Measurements from ENCODE around the gene SLC25A38. TPM values are rescaled to one million over a fixed set of nuclear protein-coding genes. Genes with fewer than 3 reads are reported as not detected.

SLC25A38 gene
- total RNA-seq, 1 experiment from 2014 or later: 48.2 TPM

- Histone ChIP-seq H3K79me1 (ENCODE audit: insufficient read depth, low read depth, low read length, poor library complexity, severe bottlenecking) (no peaks in the 10 kb centered on the region), H3K23me2 (ENCODE audit: insufficient read length, low read depth, low read length, poor library complexity, severe bottlenecking) (peaks cover 9% of the 10 kb centered on the region), H3K9me3 (ENCODE audit: control insufficient read depth, low read depth, low read length) (no peaks in the 10 kb centered on the region), H3K27me3 (ENCODE audit: insufficient read depth, low read length) (no peaks in the 10 kb centered on the region), H3K79me2 (ENCODE audit: insufficient read depth, low read length) (peaks cover 12% of the 10 kb centered on the region; the same call in 1 of the 2 replicates), H2BK20ac (ENCODE audit: low read depth, low read length, poor library complexity, severe bottlenecking) (no peak overlapping the region), H2BK5ac (ENCODE audit: insufficient read length, low read length) (no peak overlapping the region), H2AK5ac (ENCODE audit: insufficient read length, low read length) (no peak overlapping the region), H2AFZ (ENCODE audit: low read length) (no peak overlapping the region), H2BK120ac (ENCODE audit: low read depth, low read length, poor library complexity, severe bottlenecking) (no peak overlapping the region), H2BK12ac (ENCODE audit: insufficient read length, low read depth, low read length) (no peak overlapping the region), H4K8ac (replicated peaks; ENCODE audit: insufficient read length, low read depth, low read length) (no peak overlapping the region), H3K4ac (ENCODE audit: low read depth, low read length) (no peak overlapping the region), H3K56ac (ENCODE audit: insufficient read length, low read depth, low read length) (no peak overlapping the region), H3K27ac (ENCODE audit: insufficient read length, low read depth, low read length) (peak overlapping the region; percentile 34), H2BK15ac (ENCODE audit: low read depth, low read length) (no peak overlapping the region), H3K23ac (ENCODE audit: insufficient read length, low read depth, low read length) (no peak overlapping the region), H3K4me2 (ENCODE audit: insufficient read depth, insufficient read length, low read length) (no peak overlapping the region), H3T11ph (ENCODE audit: low read length) (no peak overlapping the region), H3K18ac (ENCODE audit: insufficient read length, low read depth, low read length) (no peak overlapping the region), H3K14ac (ENCODE audit: insufficient read depth, low read length) (no peak overlapping the region), H4K91ac (ENCODE audit: insufficient read length, low read depth, low read length) (no peak overlapping the region), H4K20me1 (ENCODE audit: control insufficient read depth, insufficient read depth, insufficient read length) (no peaks in the 10 kb centered on the region), H3K4me1 (ENCODE audit: insufficient read depth, low read length) (peaks cover 3% of the 10 kb centered on the region), H4K5ac (ENCODE audit: insufficient read length, low read depth, low read length) (no peak overlapping the region), H3K9ac (ENCODE audit: extremely low read depth, insufficient read length, low read length) (no peak overlapping the region)
- H3K27me3 Mint-ChIP-seq (ENCODE audit: low read depth): peaks cover 5% of the 10 kb centered on the region
- no peaks in the 10 kb centered on the region; a peak in 1 of 5 replicates for H3K9me3 Mint-ChIP-seq
- no peak for DNase-seq
- H3K36me3 Mint-ChIP-seq (ENCODE audit: insufficient read depth in 1 of 3, low read depth in 3 of 3): peaks cover 59 to 83% (median 72%) of the 10 kb centered on the region in 3 experiments
- peak overlapping the region; percentile 29 to 96 (median 48); a peak in 2 of 7 replicates for H3K27ac Mint-ChIP-seq
- no peak for TF ChIP-seq CTCF (conservative IDR thresholded peaks at IDR 0.05)
- no peak overlapping the region for H3K4me3 Mint-ChIP-seq
- WGBS (ENCODE audit: extremely low coverage, insufficient read length, low lambda C conversion rate): no CpG with 5 or more reads among the region's 7 CpGs
- peaks cover 25 to 26% of the 10 kb centered on the region in 2 experiments for H3K4me1 Mint-ChIP-seq
Measured at GRCh38 chr3:39410893-39411292, 27.7 kb downstream of the SLC25A38 start.

Data from H9 (cell line).